GM10248 (cell line): ENCODE data around the gene MT1G.

Source experiments
- CTCF ChIA-PET: fragments of 300-600 bp; sonication (Branson Sonifier 250); formaldehyde crosslinking; extraction: SDS; loops from one replicate; lab custom pipeline; 2021; ENCODE audit warnings: antibody characterized with exemption; lab: Yijun Ruan, JAX
- POLR2A ChIA-PET: fragments of 350-650 bp; sonication (Branson Sonifier 250); formaldehyde crosslinking; extraction: SDS; loops from one replicate; lab custom pipeline; 2020; ENCODE audit warnings: antibody characterized with exemption; lab: Yijun Ruan, JAX
- DNase-seq: peaks from one replicate; pipeline ENCODE4 v3.0.0; 2012; ENCODE audit errors: extremely low spot score
- CTCF ChIP-seq: IDR thresholded peaks from 2 replicates; pipeline ENCODE4 v1.5.1; 2012; ENCODE audit warnings: mild to moderate bottlenecking, low read depth; ENCODE audit errors: extremely low read depth, missing control alignments, control extremely low read depth

Gene MT1G

DNA sequence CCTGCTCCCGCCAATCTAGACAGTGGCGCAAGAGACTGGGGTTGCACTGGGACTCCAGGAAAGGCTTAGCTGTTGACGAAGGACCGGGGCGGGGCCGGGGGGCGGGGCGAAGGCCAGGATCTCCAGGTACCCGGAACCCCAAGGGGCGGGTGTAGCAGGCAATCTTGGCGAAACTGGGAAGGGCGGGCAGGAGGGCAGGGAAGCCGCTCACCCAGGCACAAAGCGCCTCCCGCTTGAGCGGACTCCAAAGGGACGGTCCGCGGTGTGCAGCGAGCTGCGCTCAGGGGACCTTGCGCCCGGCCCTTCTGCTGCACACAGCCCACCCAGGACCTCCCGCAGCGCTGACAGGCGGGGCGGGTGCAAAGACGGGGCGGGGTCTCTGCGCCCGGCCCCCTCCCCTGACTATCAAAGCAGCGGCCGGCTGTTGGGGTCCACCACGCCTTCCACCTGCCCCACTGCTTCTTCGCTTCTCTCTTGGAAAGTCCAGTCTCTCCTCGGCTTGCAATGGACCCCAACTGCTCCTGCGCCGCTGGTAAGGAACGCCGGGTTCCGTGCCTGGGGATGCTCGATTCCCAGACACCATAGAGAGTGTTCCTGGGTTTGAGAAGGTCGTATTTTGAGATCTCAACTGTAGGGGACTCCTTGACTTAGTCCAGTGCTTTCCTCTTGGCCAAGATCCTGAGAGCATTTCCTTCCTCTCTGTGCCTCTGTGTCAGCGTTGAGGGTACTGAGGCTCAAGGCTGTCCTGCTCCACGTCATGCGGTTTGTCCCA lies 10.1 kb downstream of the MT1G start, which contains the start of gene MT1F:
Gene MT1F, plus strand, starts transcription at position 405 of the 772 bp plus-strand sequence. Its CDS starts 100 bp downstream, at position 505.
- DNase-seq, result peak; percentile 37
- POLR2A ChIA-PET, result no interaction called here
- CTCF ChIA-PET, result no interaction called here
- no peak for TF ChIP-seq CTCF

DNA sequence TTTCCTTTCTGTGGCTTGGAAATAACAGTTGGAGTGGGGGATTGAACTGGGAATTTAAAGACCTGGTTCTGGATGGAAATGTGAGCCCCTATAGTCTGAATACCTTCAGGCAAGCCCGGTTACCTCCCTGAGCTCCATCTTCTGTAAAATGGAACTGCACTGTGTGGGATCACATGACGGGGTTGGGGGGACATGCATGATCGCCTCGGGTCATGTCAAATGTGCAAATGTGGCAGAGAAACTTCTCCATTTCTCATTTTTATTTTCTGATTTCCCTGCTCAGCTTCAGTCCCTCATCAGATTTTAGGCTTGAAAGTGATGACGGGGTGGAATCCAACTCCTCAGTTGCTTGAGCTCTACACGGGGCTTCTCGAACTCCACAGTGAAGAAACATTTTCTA lies 14.6 kb downstream of the MT1G start:
- CTCF ChIA-PET, result interaction anchor here (1.0 to 1.6 kb wide), 2 partner anchors 8 to 49 kb away, joined by 3 to 4 read pairs; no protein-coding TSS in a partner anchor
- DNase-seq, result no peak
- POLR2A ChIA-PET, result no interaction called here
- TF ChIP-seq CTCF, result no peak

- CTCF ChIA-PET, result interaction anchor here (1.0 to 1.6 kb wide), 2 partner anchors 9 to 49 kb away, joined by 3 to 4 read pairs; no protein-coding TSS in a partner anchor
- no peak for TF ChIP-seq CTCF
- POLR2A ChIA-PET, result interaction anchor here (0.6 kb wide), 1 partner anchor 83 kb away, joined by 3 read pairs; no protein-coding TSS in a partner anchor
- no peak for DNase-seq
Measured at GRCh38 chr16:56652600-56652999, 15.3 kb downstream of the MT1G start.

DNA sequence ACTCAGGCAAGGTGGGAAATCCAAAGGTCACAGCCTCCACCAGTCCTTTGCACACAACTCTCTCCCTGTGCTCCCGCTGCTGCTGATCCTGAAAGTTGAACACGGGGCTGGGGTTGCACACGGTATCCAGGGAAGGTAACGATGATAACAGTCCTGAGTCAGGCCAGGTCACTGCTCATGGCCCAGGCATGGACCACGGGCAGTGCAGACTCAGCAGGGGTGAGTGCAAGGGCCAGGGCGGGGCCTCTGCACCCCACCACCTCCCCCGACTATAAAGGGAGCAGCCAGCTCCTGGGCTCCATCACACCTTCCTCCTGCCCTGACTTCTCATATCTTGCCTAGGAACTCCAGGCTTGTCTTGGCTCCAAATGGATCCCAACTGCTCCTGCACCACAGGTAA lies 16.3 kb downstream of the MT1G start, which contains the start of gene MT1B:
Gene MT1B, plus strand, starts transcription at position 301 of the 400 bp plus-strand sequence. Its CDS starts 68 bp downstream, at position 369.
- POLR2A ChIA-PET, result no interaction called here
- no peak for DNase-seq
- CTCF ChIA-PET, result no interaction called here
- TF ChIP-seq CTCF, result no peak

GRCh38 chr16:56649820-56650219 lies 18.0 kb downstream of the MT1G start:
- no peak for DNase-seq
- no peak for TF ChIP-seq CTCF
- ChIA-PET POLR2A (no interaction called here), CTCF (no interaction called here)

- no peak for DNase-seq
- CTCF ChIA-PET, result no interaction called here
- POLR2A ChIA-PET, result no interaction called here
- TF ChIP-seq CTCF, result no peak
Measured at GRCh38 chr16:56649271-56649670, 18.6 kb downstream of the MT1G start.
